Gastroesophageal sphincter (tissue), 2 donors: ENCODE results near the gene COL9A2.

Experiments used
- EP300 ChIP-seq: sonication (generic); formaldehyde crosslinking; IDR thresholded peaks from one replicate; pipeline ENCODE4 v1.6.1; 2017; ENCODE audit warnings: antibody characterized with exemption, mild to moderate bottlenecking
- POLR2AphosphoS5 ChIP-seq: sonication (generic); formaldehyde crosslinking; IDR thresholded peaks from one replicate; pipeline ENCODE4 v1.6.1; 2017; ENCODE audit warnings: antibody characterized with exemption

DNA sequence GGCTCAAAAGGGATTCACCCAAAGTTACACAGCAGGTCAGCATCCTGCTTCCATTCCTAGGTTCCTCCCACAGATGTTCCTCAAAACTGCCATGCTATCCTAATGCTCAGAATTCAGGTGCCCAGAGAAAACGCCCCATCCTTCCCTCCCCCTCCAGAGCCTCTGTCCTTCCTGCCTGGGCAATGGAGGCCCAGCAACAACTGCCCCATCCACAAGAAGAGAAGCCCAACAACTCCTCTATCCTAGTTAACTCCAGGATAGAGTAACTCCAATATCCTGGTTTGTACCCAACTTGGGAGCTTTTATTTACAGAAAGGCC, 16.9 kb downstream of the COL9A2 start:
- no peak for TF ChIP-seq EP300
- TF ChIP-seq POLR2AphosphoS5, result no peak
